Suprapubic skin (tissue), 4 donors: Measurements from ENCODE around the gene CELSR1. TPM values are rescaled to one million over a fixed set of nuclear protein-coding genes. Genes with fewer than 3 reads are reported as not detected.

Experiments
- DNase-seq, 2 donors: peaks; one replicate each; pipeline ENCODE4 v3.0.0-alpha.2; 2019; ENCODE audit warnings: low spot score in 2 of 2
- H3K27ac ChIP-seq: fragments of 200-600 bp; sonication (generic); one replicate; pipeline ENCODE4 v1.5.1; 2019
- H3K27me3 ChIP-seq: fragments of 200-600 bp; sonication (generic); one replicate; pipeline ENCODE4 v1.5.1; 2019
- H3K36me3 ChIP-seq: fragments of 200-600 bp; sonication (generic); one replicate; pipeline ENCODE4 v1.5.1; 2019
- H3K4me1 ChIP-seq: fragments of 200-600 bp; sonication (generic); one replicate; pipeline ENCODE4 v1.5.1; 2019
- H3K4me3 ChIP-seq: fragments of 200-600 bp; sonication (generic); one replicate; pipeline ENCODE4 v1.5.1; 2019; ENCODE audit warnings: mild to moderate bottlenecking
- H3K9me3 ChIP-seq: fragments of 200-600 bp; sonication (generic); one replicate; pipeline ENCODE4 v1.5.1; 2019
- CTCF ChIP-seq, 2 donors: fragments of 200-600 bp in 1 of 2; fragments of 450-650 bp in 1 of 2; sonication (generic) in 1 of 2; IDR thresholded peaks; one replicate each; pipeline ENCODE4 v1.5.1; 2016 to 2019; ENCODE audit warnings: antibody characterized with exemption in 2 of 2, mild to moderate bottlenecking in 1 of 2, moderate library complexity in 1 of 2
- EP300 ChIP-seq: sonication (generic); formaldehyde crosslinking; IDR thresholded peaks from one replicate; pipeline ENCODE4 v1.6.1; 2017; ENCODE audit warnings: antibody characterized with exemption
- POLR2A ChIP-seq, 2 donors: fragments of 450-650 bp; IDR thresholded peaks; one replicate each; pipeline ENCODE4 v1.6.1; 2017; ENCODE audit warnings: antibody characterized with exemption in 2 of 2, mild to moderate bottlenecking in 2 of 2, moderate library complexity in 2 of 2
- POLR2AphosphoS5 ChIP-seq, 3 donors: sonication (generic); formaldehyde crosslinking; IDR thresholded peaks; one replicate each; pipeline ENCODE4 v1.6.1; 2017; ENCODE audit warnings: antibody characterized with exemption in 3 of 3
- WGBS: methylation state at CpG from one replicate; pipeline ENCODE4 v1.1.5; 2018; 5-methylcytosine and 5-hydroxymethylcytosine counted together
- total RNA-seq, 4 donors: library from RNA; depleted of rRNA; stranded (reverse); fragments of >200 nt; gene quantifications; one replicate each; pipeline ENCODE4 v1.1.0, GENCODE V29; 2016

Gene CELSR1
- total RNA-seq, 4 donors from 2014 or later: 75.6 to 102 (median 77.5) TPM

- H3K27ac ChIP-seq: no peak overlapping the region
- peaks cover 3% of the 10 kb centered on the region for H3K4me1 ChIP-seq
- no peak for TF ChIP-seq CTCF (IDR thresholded peaks at IDR 0.05)
- TF ChIP-seq EP300: no peak
- WGBS: 92% methylated on average over 12 of the region's 13 CpGs
- no peak overlapping the region for H3K4me3 ChIP-seq
- peaks cover 40% of the 10 kb centered on the region for H3K36me3 ChIP-seq
- H3K27me3 ChIP-seq: no peaks in the 10 kb centered on the region
- no peak for DNase-seq
- H3K9me3 ChIP-seq: no peaks in the 10 kb centered on the region
These were observed 142.3 kb downstream of the CELSR1 start for GRCh38 chr22:46395145-46395544.

- WGBS: 72% methylated on average over 7 of the region's 14 CpGs
These were observed 142.8 kb downstream of the CELSR1 start for GRCh38 chr22:46394622-46395021.

GRCh38 chr22:46393873-46394272 lies 143.5 kb downstream of the CELSR1 start:
- Histone ChIP-seq H3K27me3 (no peaks in the 10 kb centered on the region), H3K4me1 (peaks cover 4% of the 10 kb centered on the region), H3K9me3 (no peaks in the 10 kb centered on the region), H3K27ac (no peak overlapping the region), H3K36me3 (peaks cover 34% of the 10 kb centered on the region), H3K4me3 (no peak overlapping the region)
- WGBS: 67% methylated on average over 14 of the region's 14 CpGs
- TF ChIP-seq POLR2AphosphoS5 (IDR thresholded peaks at IDR 0.05): no peak
- TF ChIP-seq POLR2A (IDR thresholded peaks at IDR 0.05): no peak
- TF ChIP-seq CTCF (IDR thresholded peaks at IDR 0.05): no peak
- no peak for TF ChIP-seq EP300
- DNase-seq: no peak

More at GRCh38 chr22:46394622-46395021, 142.8 kb downstream of the CELSR1 start:
- Histone ChIP-seq H3K4me1 (peaks cover 4% of the 10 kb centered on the region), H3K27ac (no peak overlapping the region), H3K4me3 (no peak overlapping the region), H3K36me3 (peaks cover 40% of the 10 kb centered on the region), H3K27me3 (no peaks in the 10 kb centered on the region), H3K9me3 (no peaks in the 10 kb centered on the region)
- DNase-seq: no peak
- TF ChIP-seq EP300 (no peak), POLR2A (IDR thresholded peaks at IDR 0.05) (no peak), CTCF (IDR thresholded peaks at IDR 0.05) (no peak), POLR2AphosphoS5 (IDR thresholded peaks at IDR 0.05) (no peak)

- DNase-seq: no peak
- Histone ChIP-seq H3K36me3 (peaks cover 18% of the 10 kb centered on the region), H3K4me3 (no peak overlapping the region), H3K4me1 (peaks cover 4% of the 10 kb centered on the region), H3K27me3 (no peaks in the 10 kb centered on the region), H3K9me3 (no peaks in the 10 kb centered on the region), H3K27ac (no peak overlapping the region)
- 74% methylated on average over 15 of the region's 16 CpGs for WGBS
- no peak for TF ChIP-seq POLR2A (IDR thresholded peaks at IDR 0.05)
- TF ChIP-seq EP300: no peak
- TF ChIP-seq CTCF (IDR thresholded peaks at IDR 0.05): no peak
- TF ChIP-seq POLR2AphosphoS5 (IDR thresholded peaks at IDR 0.05): no peak
These were observed 145.1 kb downstream of the CELSR1 start for GRCh38 chr22:46392137-46392844.

- H3K9me3 ChIP-seq: no peaks in the 10 kb centered on the region
- TF ChIP-seq POLR2AphosphoS5 (IDR thresholded peaks at IDR 0.05) (no peak), CTCF (IDR thresholded peaks at IDR 0.05) (no peak), EP300 (no peak), POLR2A (IDR thresholded peaks at IDR 0.05) (no peak)
- 75% methylated on average over 11 of the region's 36 CpGs for WGBS
- peaks cover 17% of the 10 kb centered on the region for H3K36me3 ChIP-seq
- peaks cover 4% of the 10 kb centered on the region for H3K4me1 ChIP-seq
- H3K27me3 ChIP-seq: no peaks in the 10 kb centered on the region
- no peak for DNase-seq
- H3K27ac ChIP-seq: no peak overlapping the region
- H3K4me3 ChIP-seq: no peak overlapping the region
These were observed 145.8 kb downstream of the CELSR1 start for GRCh38 chr22:46391486-46392136.
